Measurements from ENCODE around the gene ARMC2. TPM values are rescaled to one million over a fixed set of nuclear protein-coding genes. Genes with fewer than 3 reads are reported as not detected.
"Not testable (repeated sequence)": the region's sequence is repeated elsewhere in the genome, so short reads cannot be mapped to it uniquely, and the experiment has no call there.

Gene ARMC2
- total RNA-seq, 3 donors from 2014 or later = 4.3 to 7.9 (median 7.2) TPM

DNA sequence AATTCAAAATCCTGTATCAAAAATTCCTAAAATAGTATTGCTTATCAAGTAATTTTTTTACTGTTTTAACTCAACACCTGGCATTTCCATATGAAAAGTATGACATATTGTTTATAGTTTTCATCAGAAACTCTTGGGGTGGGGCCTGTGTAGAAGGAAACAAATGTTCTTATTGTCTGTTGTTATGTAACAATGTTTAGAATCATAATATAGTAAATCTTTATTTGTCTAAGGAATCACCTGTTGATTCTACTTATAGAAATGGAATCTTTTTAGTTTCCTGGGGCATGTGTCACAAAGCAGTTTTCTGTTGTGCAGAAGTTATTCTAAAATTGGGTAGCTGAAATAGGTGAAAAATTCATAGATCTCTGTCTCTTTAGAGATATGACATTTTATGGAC, 4.9 kb downstream of the ARMC2 start:
- H3K27me3 ChIP-seq = no peaks in the 10 kb centered on the region
- DNase-seq (ENCODE audit: low spot score in 2 of 2) = no peak
- H3K4me1 ChIP-seq = no peaks in the 10 kb centered on the region
- H3K4me3 ChIP-seq = no peak overlapping the region
- H3K27ac ChIP-seq = no peak overlapping the region
- no peaks in the 10 kb centered on the region for H3K9me3 ChIP-seq
- intact Hi-C loops (cut with DNase I; ENCODE audit: low total_unique reads) = no loop called here
- no peaks in the 10 kb centered on the region for H3K36me3 ChIP-seq
- TF ChIP-seq POLR2AphosphoS5 (IDR thresholded peaks at IDR 0.05) (no peak), POLR2A (IDR thresholded peaks at IDR 0.05) (no peak)
- TF ChIP-seq, protein P1, sequence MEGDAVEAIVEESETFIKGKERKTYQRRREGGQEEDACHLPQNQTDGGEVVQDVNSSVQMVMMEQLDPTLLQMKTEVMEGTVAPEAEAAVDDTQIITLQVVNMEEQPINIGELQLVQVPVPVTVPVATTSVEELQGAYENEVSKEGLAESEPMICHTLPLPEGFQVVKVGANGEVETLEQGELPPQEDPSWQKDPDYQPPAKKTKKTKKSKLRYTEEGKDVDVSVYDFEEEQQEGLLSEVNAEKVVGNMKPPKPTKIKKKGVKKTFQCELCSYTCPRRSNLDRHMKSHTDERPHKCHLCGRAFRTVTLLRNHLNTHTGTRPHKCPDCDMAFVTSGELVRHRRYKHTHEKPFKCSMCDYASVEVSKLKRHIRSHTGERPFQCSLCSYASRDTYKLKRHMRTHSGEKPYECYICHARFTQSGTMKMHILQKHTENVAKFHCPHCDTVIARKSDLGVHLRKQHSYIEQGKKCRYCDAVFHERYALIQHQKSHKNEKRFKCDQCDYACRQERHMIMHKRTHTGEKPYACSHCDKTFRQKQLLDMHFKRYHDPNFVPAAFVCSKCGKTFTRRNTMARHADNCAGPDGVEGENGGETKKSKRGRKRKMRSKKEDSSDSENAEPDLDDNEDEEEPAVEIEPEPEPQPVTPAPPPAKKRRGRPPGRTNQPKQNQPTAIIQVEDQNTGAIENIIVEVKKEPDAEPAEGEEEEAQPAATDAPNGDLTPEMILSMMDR (IDR thresholded peaks at IDR 0.05) = no peak

DNA sequence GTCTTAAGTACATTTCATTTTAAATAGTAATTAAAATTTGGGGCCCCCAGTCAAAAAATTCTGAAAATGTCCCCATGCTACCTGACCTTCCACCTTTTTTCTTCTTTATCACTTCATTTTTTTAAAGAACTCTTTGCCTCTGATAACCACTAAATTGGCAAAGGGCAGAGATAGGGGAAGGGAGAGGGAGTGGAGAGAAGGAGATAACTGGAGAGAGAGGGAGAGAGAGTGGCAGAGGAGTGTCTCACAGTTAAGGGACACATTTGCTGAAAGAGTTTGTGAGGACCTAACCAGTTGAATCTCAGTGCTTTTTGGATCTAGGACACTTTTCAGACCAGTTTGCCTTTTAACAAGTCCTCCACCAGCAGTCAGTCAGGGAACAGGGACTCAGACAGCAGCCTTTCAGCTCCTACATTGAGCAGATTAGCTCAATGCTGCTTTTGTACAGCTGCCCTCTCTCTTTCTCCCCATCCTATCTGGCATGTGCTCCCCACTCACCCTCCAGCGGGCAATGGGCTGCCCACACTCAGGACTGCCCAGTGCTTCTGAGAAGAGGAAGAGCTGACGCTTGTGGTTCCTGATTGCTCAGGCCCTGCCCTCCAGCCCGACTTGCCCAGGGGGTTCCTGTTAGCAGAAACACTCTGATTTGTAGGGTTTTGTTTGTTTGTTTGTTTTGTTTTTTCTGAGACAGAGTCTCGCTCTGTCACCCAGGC, 14.4 kb downstream of the ARMC2 start:
- intact Hi-C loops (cut with DNase I; ENCODE audit: low total_unique reads) = loop anchor here (5.0 kb wide), 1 partner anchor 405 kb away; no protein-coding TSS in a partner anchor
- Histone ChIP-seq H3K36me3 (no peaks in the 10 kb centered on the region), H3K27me3 (no peaks in the 10 kb centered on the region), H3K4me1 (no peaks in the 10 kb centered on the region), H3K9me3 (no peaks in the 10 kb centered on the region), H3K27ac (no peak overlapping the region), H3K4me3 (no peak overlapping the region)
- TF ChIP-seq POLR2A (IDR thresholded peaks at IDR 0.05) = no peak
- no peak for DNase-seq (ENCODE audit: low spot score in 2 of 2)

- DNase-seq (ENCODE audit: low spot score in 2 of 2); intact Hi-C loops (cut with DNase I; ENCODE audit: low total_unique reads); H3K9me3 ChIP-seq; H3K4me1 ChIP-seq; H3K36me3 ChIP-seq; H3K27me3 ChIP-seq; H3K4me3 ChIP-seq; H3K27ac ChIP-seq: not testable (repeated sequence)
These were observed 17.6 kb downstream of the ARMC2 start for GRCh38 chr6:108865751-108866286.

- Histone ChIP-seq H3K9me3 (no peaks in the 10 kb centered on the region), H3K27ac (no peak overlapping the region), H3K36me3 (no peaks in the 10 kb centered on the region), H3K4me3 (no peak overlapping the region), H3K27me3 (no peaks in the 10 kb centered on the region), H3K4me1 (no peaks in the 10 kb centered on the region)
- DNase-seq (ENCODE audit: low spot score in 2 of 2) = no peak
- TF ChIP-seq, protein P1 (IDR thresholded peaks at IDR 0.05) = no peak
- TF ChIP-seq POLR2A (IDR thresholded peaks at IDR 0.05) (no peak), POLR2AphosphoS5 (IDR thresholded peaks at IDR 0.05) (no peak)
- intact Hi-C loops (cut with DNase I; ENCODE audit: low total_unique reads) = no loop called here
These were observed 18.6 kb downstream of the ARMC2 start for GRCh38 chr6:108866798-108867197.

DNA sequence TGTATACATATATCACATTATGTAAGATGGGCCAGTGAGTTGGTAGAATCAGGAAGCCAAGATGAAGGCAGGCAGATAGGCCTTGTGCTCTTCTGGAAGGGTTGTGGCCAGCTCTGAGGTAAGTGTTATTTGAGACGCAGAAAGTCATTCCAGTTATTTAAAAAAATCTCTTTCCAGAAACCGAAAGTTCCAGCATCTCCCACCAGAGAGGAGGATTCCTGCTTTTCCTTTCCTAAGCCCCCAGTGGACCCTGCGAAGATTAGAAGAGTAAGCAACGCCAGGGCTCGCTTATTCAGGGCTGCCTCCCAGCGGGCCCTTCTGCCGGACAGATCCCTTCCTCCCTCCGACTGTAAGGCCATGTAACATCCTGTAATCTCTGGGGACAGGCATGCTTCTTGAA, 20.4 kb downstream of the ARMC2 start:
- no peaks in the 10 kb centered on the region for H3K4me1 ChIP-seq
- no peak overlapping the region for H3K4me3 ChIP-seq
- intact Hi-C loops (cut with DNase I; ENCODE audit: low total_unique reads) = no loop called here
- no peaks in the 10 kb centered on the region for H3K27me3 ChIP-seq
- DNase-seq (ENCODE audit: low spot score in 2 of 2) = no peak
- TF ChIP-seq POLR2AphosphoS5 (IDR thresholded peaks at IDR 0.05) = no peak
- TF ChIP-seq POLR2A (IDR thresholded peaks at IDR 0.05) = no peak
- no peaks in the 10 kb centered on the region for H3K9me3 ChIP-seq
- no peak overlapping the region for H3K27ac ChIP-seq
- H3K36me3 ChIP-seq = no peaks in the 10 kb centered on the region

DNA sequence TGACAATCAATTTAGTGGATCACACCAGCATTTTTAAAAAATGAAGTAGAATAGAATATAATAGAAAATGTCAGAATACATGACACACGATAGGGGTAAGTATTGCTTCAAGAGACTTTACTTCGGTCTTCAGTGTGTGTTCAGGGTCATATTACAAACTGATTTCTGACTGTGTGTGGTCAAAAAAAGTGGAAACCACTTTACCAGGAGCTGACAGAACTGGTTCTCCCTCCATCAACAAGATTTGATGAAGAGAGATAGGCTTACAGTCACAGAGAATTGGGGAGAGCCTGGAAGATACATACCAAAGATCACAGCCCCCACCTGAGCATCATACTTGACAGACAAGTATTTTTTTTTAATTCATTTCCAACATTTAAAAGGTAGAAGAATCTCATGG, 21.7 kb downstream of the ARMC2 start:
- TF ChIP-seq POLR2AphosphoS5 (IDR thresholded peaks at IDR 0.05) (no peak), POLR2A (IDR thresholded peaks at IDR 0.05) (no peak)
- TF ChIP-seq, protein P1 (IDR thresholded peaks at IDR 0.05) = no peak
- DNase-seq (ENCODE audit: low spot score in 2 of 2) = no peak
- H3K27me3 ChIP-seq = no peaks in the 10 kb centered on the region
- H3K4me1 ChIP-seq = no peaks in the 10 kb centered on the region
- no peaks in the 10 kb centered on the region for H3K9me3 ChIP-seq
- no peak overlapping the region for H3K27ac ChIP-seq
- no peaks in the 10 kb centered on the region for H3K36me3 ChIP-seq
- intact Hi-C loops (cut with DNase I; ENCODE audit: low total_unique reads) = no loop called here
- no peak overlapping the region for H3K4me3 ChIP-seq
